ENCODE results near the gene UNC5C. TPM values are rescaled to one million over a fixed set of nuclear protein-coding genes. Genes with fewer than 3 reads are reported as not detected.

UNC5C gene
- total and polyA plus RNA-seq, 10 of the 15 experiments (the other 5 are each of a cell fraction or from before 2014, with no cell fraction given), result 0.02 to 2.0 (median 0.15) TPM; not detected in 1

DNA sequence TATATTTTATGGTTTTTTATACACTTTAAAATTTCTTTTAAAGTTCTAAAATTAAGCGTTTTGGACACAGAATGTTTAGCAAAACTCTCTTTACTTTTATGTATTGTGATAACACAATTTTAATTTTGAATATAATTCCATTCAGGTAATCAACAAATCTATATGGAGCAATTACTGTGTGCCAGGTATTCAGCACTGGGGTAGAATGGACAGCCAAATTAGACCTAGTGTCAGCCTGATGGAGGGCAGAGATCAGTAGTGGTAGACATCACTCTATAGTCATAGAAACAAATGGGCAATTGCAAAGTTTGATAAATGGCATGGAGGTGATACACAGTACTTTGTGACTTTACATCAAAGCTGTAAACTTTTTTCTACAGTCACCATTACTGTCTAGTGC is 41.8 kb upstream of the UNC5C start (continued):
- TF ChIP-seq PML (IDR thresholded peaks at IDR 0.05; ENCODE audit: low read length), result no peak
- TF ChIP-seq POLR2AphosphoS2 (IDR thresholded peaks at IDR 0.05; ENCODE audit: low read depth, low read length), result no peak
- TF ChIP-seq YBX1 (IDR thresholded peaks at IDR 0.05), result no peak

DNA sequence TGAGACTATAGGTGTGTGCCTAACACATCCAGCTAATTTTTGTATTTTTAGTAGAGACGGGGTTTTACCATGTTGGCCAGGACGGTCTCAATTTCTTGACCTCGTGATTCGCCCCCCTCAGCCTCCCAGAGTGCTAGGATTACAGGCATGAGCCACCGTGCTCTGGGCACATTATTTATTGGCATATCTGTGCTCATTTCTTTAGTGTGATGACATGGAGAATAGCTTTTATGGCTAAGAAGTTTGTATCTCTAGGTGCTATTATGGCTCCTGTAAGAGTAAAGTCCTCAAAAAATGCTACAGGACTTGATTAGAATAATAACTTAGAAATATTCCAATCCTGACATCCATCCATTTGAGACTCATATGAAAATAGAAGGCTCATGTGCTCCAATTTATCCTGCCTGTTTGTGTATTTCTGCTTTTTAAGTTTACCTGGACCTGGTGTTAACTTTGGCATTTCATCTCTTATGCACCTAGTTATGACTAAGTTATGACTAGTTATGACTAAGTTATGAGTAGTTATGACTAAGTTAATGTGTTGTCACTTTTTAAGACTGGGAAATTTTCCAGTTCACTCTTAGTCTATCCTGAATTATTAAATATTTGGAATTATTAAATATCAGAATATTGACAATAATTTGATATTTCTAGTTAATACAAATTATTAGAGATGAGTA is 36.4 kb upstream of the UNC5C start:
- no TSS peak for BruUV-seq (replicated peaks)
- H4K20me1 ChIP-seq (ENCODE audit: control insufficient read depth, insufficient read depth), result no peaks in the 10 kb centered on the region
- no peaks in the 10 kb centered on the region for H3K79me2 ChIP-seq (ENCODE audit: control insufficient read depth, insufficient read depth, low read length)
- H3K4me2 ChIP-seq (ENCODE audit: control insufficient read depth, insufficient read depth), result no peak overlapping the region
- WGBS (ENCODE audit: insufficient coverage, insufficient replicate concordance, low lambda C conversion rate, missing lambda C conversion rate), result 18% methylated on average over 5 of the region's 5 CpGs
- no peak overlapping the region for H3K27ac ChIP-seq (ENCODE audit: control insufficient read depth, insufficient read depth)
- H3K4me3 ChIP-seq, result no peak overlapping the region
- ATAC-seq (no peak), DNase-seq (ENCODE audit: low read depth, low spot score) (no peak), FAIRE-seq (no peak)
- ChIA-PET RAD21 (ENCODE audit: unreplicated experiment) (no interaction called here), SMC1A (ENCODE audit: uncharacterized antibody, unreplicated experiment) (no interaction called here), POLR2A (no interaction called here), CTCF (no interaction called here)
- no peaks in the 10 kb centered on the region for H3K27me3 ChIP-seq (replicated peaks in 1 of 2; ENCODE audit: control insufficient read depth in 2 of 2, insufficient read depth in 2 of 2, low read length in 1 of 2)
- intact Hi-C loops (cut with micrococcal nuclease; ENCODE audit: unreplicated experiment) (no loop called here), in situ Hi-C loops (cut with MboI) (no loop called here)
- TF ChIP-seq, protein P1, sequence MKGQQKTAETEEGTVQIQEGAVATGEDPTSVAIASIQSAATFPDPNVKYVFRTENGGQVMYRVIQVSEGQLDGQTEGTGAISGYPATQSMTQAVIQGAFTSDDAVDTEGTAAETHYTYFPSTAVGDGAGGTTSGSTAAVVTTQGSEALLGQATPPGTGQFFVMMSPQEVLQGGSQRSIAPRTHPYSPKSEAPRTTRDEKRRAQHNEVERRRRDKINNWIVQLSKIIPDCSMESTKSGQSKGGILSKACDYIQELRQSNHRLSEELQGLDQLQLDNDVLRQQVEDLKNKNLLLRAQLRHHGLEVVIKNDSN (IDR thresholded peaks at IDR 0.05; ENCODE audit: borderline replicate concordance, extremely low read length, insufficient read depth, low read depth, low read length), result no peak
- TF ChIP-seq ATF7 (IDR thresholded peaks at IDR 0.05; ENCODE audit: low read depth), result no peak
- TF ChIP-seq CEBPB (IDR thresholded peaks at IDR 0.05; ENCODE audit: borderline replicate concordance in 1 of 2, low read depth in 2 of 2, low read length in 2 of 2), result no peak
- TF ChIP-seq FOXK2 (IDR thresholded peaks at IDR 0.05), result no peak
- no peak for TF ChIP-seq SREBF2 (IDR thresholded peaks at IDR 0.05; ENCODE audit: low read length)
- TF ChIP-seq KLF5 (IDR thresholded peaks at IDR 0.05; ENCODE audit: partially characterized antibody), result no peak
- TF ChIP-seq STAT3 (IDR thresholded peaks at IDR 0.05; ENCODE audit: low read depth, low read length), result no peak
- TF ChIP-seq, protein P2, sequence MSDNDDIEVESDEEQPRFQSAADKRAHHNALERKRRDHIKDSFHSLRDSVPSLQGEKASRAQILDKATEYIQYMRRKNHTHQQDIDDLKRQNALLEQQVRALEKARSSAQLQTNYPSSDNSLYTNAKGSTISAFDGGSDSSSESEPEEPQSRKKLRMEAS (IDR thresholded peaks at IDR 0.05; ENCODE audit: low read depth, low read length), result no peak
- TF ChIP-seq YY1 (IDR thresholded peaks at IDR 0.05; ENCODE audit: low read depth, low read length), result no peak
- no peak for TF ChIP-seq JUNB (IDR thresholded peaks at IDR 0.05)
- TF ChIP-seq RAD21 (IDR thresholded peaks at IDR 0.05; ENCODE audit: insufficient read depth, low read depth, low read length), result no peak
- TF ChIP-seq ZNF207 (IDR thresholded peaks at IDR 0.05; ENCODE audit: borderline replicate concordance), result no peak
- no peak for TF ChIP-seq RELA (IDR thresholded peaks at IDR 0.05; ENCODE audit: borderline replicate concordance, partially characterized antibody)
- TF ChIP-seq SMC3 (IDR thresholded peaks at IDR 0.05; ENCODE audit: borderline replicate concordance, low read length), result no peak
- TF ChIP-seq, protein P3, sequence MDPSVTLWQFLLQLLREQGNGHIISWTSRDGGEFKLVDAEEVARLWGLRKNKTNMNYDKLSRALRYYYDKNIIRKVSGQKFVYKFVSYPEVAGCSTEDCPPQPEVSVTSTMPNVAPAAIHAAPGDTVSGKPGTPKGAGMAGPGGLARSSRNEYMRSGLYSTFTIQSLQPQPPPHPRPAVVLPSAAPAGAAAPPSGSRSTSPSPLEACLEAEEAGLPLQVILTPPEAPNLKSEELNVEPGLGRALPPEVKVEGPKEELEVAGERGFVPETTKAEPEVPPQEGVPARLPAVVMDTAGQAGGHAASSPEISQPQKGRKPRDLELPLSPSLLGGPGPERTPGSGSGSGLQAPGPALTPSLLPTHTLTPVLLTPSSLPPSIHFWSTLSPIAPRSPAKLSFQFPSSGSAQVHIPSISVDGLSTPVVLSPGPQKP (IDR thresholded peaks at IDR 0.05; ENCODE audit: low read depth, low read length), result no peak
- TF ChIP-seq RAD51 (IDR thresholded peaks at IDR 0.05), result no peak
- TF ChIP-seq SUPT20H (IDR thresholded peaks at IDR 0.05; ENCODE audit: borderline replicate concordance, control insufficient read depth, low read depth, low read length), result no peak
- no peak for TF ChIP-seq MYB (IDR thresholded peaks at IDR 0.05; ENCODE audit: borderline replicate concordance, low read depth, low read length)
- TF ChIP-seq CBX5 (IDR thresholded peaks at IDR 0.05; ENCODE audit: low read depth), result no peak
- TF ChIP-seq ESRRA (IDR thresholded peaks at IDR 0.05; ENCODE audit: low read length), result no peak
- no peak overlapping the region for H3K9ac ChIP-seq (ENCODE audit: control insufficient read depth, insufficient read depth, low read length)
- H3K4me1 ChIP-seq (ENCODE audit: control insufficient read depth, insufficient read depth, low read length), result no peaks in the 10 kb centered on the region
- no peaks in the 10 kb centered on the region for H3K9me3 ChIP-seq (replicated peaks; ENCODE audit: control insufficient read depth, insufficient read depth, low read length)
- H2AFZ ChIP-seq (ENCODE audit: control insufficient read depth, low read depth, low read length), result no peak overlapping the region
- H3K36me3 ChIP-seq (ENCODE audit: control insufficient read depth in 2 of 2, insufficient read depth in 2 of 2, low read length in 1 of 2), result no peaks in the 10 kb centered on the region

Data from GM12878 (cell line).